Measurements from ENCODE around the gene FMO4. TPM values are rescaled to one million over a fixed set of nuclear protein-coding genes. Genes with fewer than 3 reads are reported as not detected.

The FMO4 gene
- total RNA-seq: 0.16 and 0.33 TPM in 2 replicates
- polyA plus RNA-seq: 0.24 and 0.25 TPM in 2 replicates
- polyA plus RNA-seq (2011; cell fraction: cytosol; rRNA removed): 0.32 and 0.36 TPM in 2 replicates
- polyA plus RNA-seq (2011; cell fraction: nucleus; rRNA removed): 0.22 and 0.80 TPM in 2 replicates
- polyA plus RNA-seq (2012): 0.37 and 0.83 TPM in 2 replicates
- polyA minus RNA-seq: 0.27 and 0.81 TPM in 2 replicates
- not detected for polyA minus RNA-seq (2011; cell fraction: cytosol; rRNA and poly(A)+ RNA removed)
- polyA minus RNA-seq (2011; cell fraction: nucleus; rRNA and poly(A)+ RNA removed): not detected in 2 replicates
- Bru-seq, nascent RNA: percentile 32 among the genes with signal in this experiment
- BruChase-seq, experiment 1, labeled RNA remaining after a 6-hour chase: percentile 18 among the genes with signal in this experiment
- percentile 24 among the genes with signal in this experiment for BruChase-seq, experiment 2, labeled RNA remaining after a 2-hour chase
- long read RNA-seq, partial matches to known transcripts: 0 of 4 reads
- long read RNA-seq, other reads (novel, unspliced or antisense): 1 of 4 reads

GRCh38 chr1:171313835-171314320 lies at the start of gene FMO4:
Gene FMO4 (plus strand): TSS chr1:171314183. CDS start chr1:171319826, 5,643 bp downstream.
- intact Hi-C loops (cut with micrococcal nuclease): loop anchor here (1.0 to 5.0 kb wide), 5 partner anchors 69 to 627 kb away; partner anchors contain the start of gene PRRC2C
- no peaks in the 10 kb centered on the region for H3K36me3 ChIP-seq (ENCODE audit: control insufficient read depth in 2 of 2, extremely low read depth in 1 of 2, insufficient read depth in 2 of 2, low read length in 2 of 2)
- no peaks in the 10 kb centered on the region for H3K9me3 ChIP-seq (replicated peaks; ENCODE audit: control insufficient read depth, insufficient read depth, low read length)
- H3K4me2 ChIP-seq (ENCODE audit: insufficient read depth, low read length): peak within 1 kb of the TSS; percentile 76
- TF ChIP-seq CTCF (IDR thresholded peaks at IDR 0.05; ENCODE audit: extremely low read depth in 1 of 2, insufficient read depth in 1 of 2, low read depth in 1 of 2, low read length in 2 of 2): peak; percentile 76 to 85
- peak; percentile 38 for TF ChIP-seq JUN (IDR thresholded peaks at IDR 0.05; ENCODE audit: borderline replicate concordance, insufficient read depth, insufficient read length, low read depth)
- no peak for TF ChIP-seq EZH2 (IDR thresholded peaks at IDR 0.05; ENCODE audit: borderline replicate concordance, low read depth, low read length, severe bottlenecking)
- POLR2A ChIA-PET: no interaction called here
- H3K27ac ChIP-seq (ENCODE audit: insufficient read depth, low read depth, low read length): no peak within 1 kb of the TSS
- CTCF ChIA-PET: interaction anchor here (0.6 to 3.2 kb wide), 32 partner anchors 8 to 1303 kb away, joined by 3 to 126 read pairs (median 4); partner anchors contain the start of genes FMO1 and PRRC2C
- no peaks in the 10 kb centered on the region for H3K79me2 ChIP-seq (ENCODE audit: control insufficient read depth, insufficient read depth, low read length)
- H4K20me1 ChIP-seq (replicated peaks; ENCODE audit: control insufficient read depth, extremely low read depth, insufficient read depth, low read length): no peaks in the 10 kb centered on the region
- peak within 1 kb of the TSS in 1 of 3 experiments; percentile 29 for H3K4me3 ChIP-seq (replicated peaks in 1 of 3; ENCODE audit: insufficient read depth in 1 of 3, low read depth in 1 of 3, low read length in 3 of 3)
- no TSS peak for BruUV-seq (replicated peaks)
- DNase-seq (ENCODE audit: low read depth, low spot score) (peak; percentile 94), FAIRE-seq (peak; percentile 97)
- dilution Hi-C loops (cut with MboI; ENCODE audit: extremely low pct_ligation_motif_present, low sequenced_read_pairs): no loop called here
- peaks cover 4% of the 10 kb centered on the region for H3K4me1 ChIP-seq (ENCODE audit: control insufficient read depth, extremely low read depth, insufficient read depth, low read length)
- peak within 1 kb of the TSS; percentile 31 for H2AFZ ChIP-seq (ENCODE audit: low read depth, low read length)
- peak within 1 kb of the TSS; percentile 22 for H3K9ac ChIP-seq (replicated peaks; ENCODE audit: extremely low read depth, insufficient read depth, low read length)
- H3K9me1 ChIP-seq (replicated peaks; ENCODE audit: control insufficient read depth, extremely low read depth, insufficient read depth, low read length): no peaks in the 10 kb centered on the region
- no peaks in the 10 kb centered on the region for H3K27me3 ChIP-seq (ENCODE audit: control insufficient read depth in 2 of 2, insufficient read depth in 2 of 2, low read length in 2 of 2)
